Astrocyte (in vitro differentiated cells and primary cell): ENCODE results near the gene GIPC2. TPM values are rescaled to one million over a fixed set of nuclear protein-coding genes. Genes with fewer than 3 reads are reported as not detected.

Experiments
- DNase-seq: peaks from one replicate; pipeline ENCODE4 v3.0.0-alpha.2; 2010; ENCODE audit warnings: low read depth
- FAIRE-seq: peaks from 2 replicates; lab custom pipeline; 2011; peaks lifted over from hg19 to GRCh38; lab: Jason Lieb, UNC
- H2AFZ ChIP-seq: 2 replicates; pipeline ENCODE4 v1.6.0; 2012; ENCODE audit warnings: low read depth, low read length, inconsistent platforms
- H3K27ac ChIP-seq: 2 replicates; pipeline ENCODE4 v1.5.1; 2011; ENCODE audit warnings: low read depth, low read length, inconsistent platforms
- H3K27me3 ChIP-seq: 2 replicates; pipeline ENCODE4 v1.6.0; 2011; ENCODE audit warnings: low read length, inconsistent platforms; ENCODE audit not compliant: insufficient read depth
- H3K36me3 ChIP-seq: 2 replicates; pipeline ENCODE4 v1.5.1; 2011; ENCODE audit warnings: low read length, inconsistent platforms; ENCODE audit not compliant: insufficient read depth
- H3K4me1 ChIP-seq: 2 replicates; pipeline ENCODE4 v1.5.1; 2011; ENCODE audit warnings: low read length, inconsistent platforms; ENCODE audit not compliant: insufficient read depth
- H3K4me2 ChIP-seq: 2 replicates; pipeline ENCODE4 v1.6.0; 2012; ENCODE audit warnings: low read length, inconsistent platforms
- H3K4me3 ChIP-seq: 2 replicates; pipeline ENCODE4 v1.5.1; 2011; ENCODE audit warnings: low read depth, mild to moderate bottlenecking, low read length, inconsistent platforms; ENCODE audit not compliant: insufficient read depth
- H3K79me2 ChIP-seq: 2 replicates; pipeline ENCODE4 v1.6.0; 2012; ENCODE audit warnings: mild to moderate bottlenecking, low read length, inconsistent platforms; ENCODE audit not compliant: insufficient read depth
- H3K9ac ChIP-seq: 2 replicates; pipeline ENCODE4 v1.6.0; 2012; ENCODE audit warnings: mild to moderate bottlenecking, low read length, inconsistent platforms
- H3K9me3 ChIP-seq: 2 replicates; pipeline ENCODE4 v1.5.1; 2012; ENCODE audit warnings: low read depth, mild to moderate bottlenecking, low read length, inconsistent platforms; ENCODE audit not compliant: insufficient read depth
- H4K20me1 ChIP-seq: 2 replicates; pipeline ENCODE4 v1.6.0; 2012; ENCODE audit warnings: low read length, inconsistent platforms; ENCODE audit not compliant: insufficient read depth
- H3K27ac Mint-ChIP-seq: one replicate; pipeline ENCODE4 v1.8.0; 2021; ENCODE audit warnings: mild to moderate bottlenecking, mixed read lengths; ENCODE audit not compliant: unreplicated experiment
- H3K27me3 Mint-ChIP-seq: one replicate; pipeline ENCODE4 v1.8.0; 2021; ENCODE audit warnings: low read depth, mixed read lengths; ENCODE audit not compliant: unreplicated experiment
- H3K36me3 Mint-ChIP-seq: one replicate; pipeline ENCODE4 v1.8.0; 2021; ENCODE audit warnings: low read depth, mixed read lengths; ENCODE audit not compliant: unreplicated experiment
- H3K4me1 Mint-ChIP-seq: one replicate; pipeline ENCODE4 v1.8.0; 2021; ENCODE audit warnings: low read depth, mixed read lengths; ENCODE audit not compliant: unreplicated experiment
- H3K4me3 Mint-ChIP-seq: one replicate; pipeline ENCODE4 v1.8.0; 2021; ENCODE audit warnings: mild to moderate bottlenecking, moderate library complexity, mixed read lengths; ENCODE audit not compliant: unreplicated experiment
- H3K9me3 Mint-ChIP-seq: one replicate; pipeline ENCODE4 v1.8.0; 2021; ENCODE audit warnings: mild to moderate bottlenecking, mixed read lengths; ENCODE audit not compliant: unreplicated experiment
- CTCF ChIP-seq: IDR thresholded peaks from 2 replicates; pipeline ENCODE4 v1.5.1; 2011; ENCODE audit warnings: low read depth, mild to moderate bottlenecking, inconsistent platforms, low read length, moderate library complexity; ENCODE audit not compliant: insufficient read depth
- EZH2 ChIP-seq: IDR thresholded peaks from 2 replicates; pipeline ENCODE4 v1.6.1; 2012; ENCODE audit warnings: mild to moderate bottlenecking, low read length, inconsistent platforms; ENCODE audit not compliant: insufficient read depth
- total RNA-seq: library from RNA; stranded (reverse); gene quantifications from 2 replicates; pipeline ENCODE4 v1.2.1, GENCODE V29; 2021

The GIPC2 gene
- total RNA-seq, 1 donor from 2014 or later, result not detected

- Histone ChIP-seq H3K9me3 (no peaks in the 10 kb centered on the region), H2AFZ (no peak overlapping the region)
- FAIRE-seq, result no peak
Observed at GRCh38 chr1:78155121-78155520, 109.4 kb downstream of the GIPC2 start.

DNA sequence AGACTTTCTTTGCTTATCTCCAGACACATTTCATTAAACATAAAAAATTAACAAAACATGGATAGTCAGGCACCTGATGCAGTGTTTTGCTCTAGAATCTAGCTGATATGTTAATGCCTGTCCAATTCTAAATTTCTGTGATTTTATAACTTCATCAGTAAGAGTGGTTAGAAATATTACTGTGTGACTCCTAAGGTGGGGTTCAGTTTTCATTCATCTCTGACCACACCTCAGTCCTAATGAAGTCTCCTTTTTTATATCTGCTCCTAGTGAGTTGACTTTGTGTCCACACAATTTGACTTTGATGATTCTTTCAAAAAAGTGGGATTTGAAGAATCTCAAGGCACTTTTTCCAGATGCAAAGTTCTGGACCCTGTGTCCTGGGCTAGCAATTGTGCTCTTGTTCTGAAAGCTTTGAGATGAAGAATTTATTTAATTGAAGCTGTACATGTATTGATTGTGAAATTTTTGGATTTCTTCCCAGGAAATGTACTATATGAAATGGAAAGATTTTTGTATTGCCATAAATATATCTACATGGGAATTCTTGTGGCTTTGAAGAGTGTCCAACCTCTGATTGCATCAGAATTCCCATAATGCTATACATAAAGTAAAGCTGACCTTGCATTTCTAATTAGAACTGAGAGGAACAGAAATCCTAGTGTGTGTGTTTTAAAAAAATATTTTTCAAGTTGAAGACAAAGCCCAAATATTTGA is 111.2 kb downstream of the GIPC2 start:
- Histone ChIP-seq H3K4me1 (no peaks in the 10 kb centered on the region), H3K27me3 (no peaks in the 10 kb centered on the region), H3K9ac (no peak overlapping the region), H4K20me1 (no peaks in the 10 kb centered on the region), H3K4me2 (no peak overlapping the region), H3K36me3 (no peaks in the 10 kb centered on the region), H3K9me3 (no peaks in the 10 kb centered on the region), H3K27ac (no peak overlapping the region), H2AFZ (no peak overlapping the region), H3K79me2 (no peaks in the 10 kb centered on the region), H3K4me3 (no peak overlapping the region)
- Mint-ChIP-seq H3K27ac (peak overlapping the region; percentile 66), H3K9me3 (no peaks in the 10 kb centered on the region), H3K27me3 (no peaks in the 10 kb centered on the region), H3K36me3 (no peaks in the 10 kb centered on the region), H3K4me1 (peaks cover 6% of the 10 kb centered on the region), H3K4me3 (no peak overlapping the region)
- peak; percentile 44 for DNase-seq
- TF ChIP-seq EZH2, result no peak
- no peak for FAIRE-seq

More at GRCh38 chr1:78155121-78155520, 109.4 kb downstream of the GIPC2 start:
- H3K4me1 ChIP-seq, result no peaks in the 10 kb centered on the region
- H3K36me3 ChIP-seq, result no peaks in the 10 kb centered on the region
- no peaks in the 10 kb centered on the region for H3K36me3 Mint-ChIP-seq
- no peaks in the 10 kb centered on the region for H3K27me3 ChIP-seq
- no peak overlapping the region for H3K9ac ChIP-seq
- no peak overlapping the region for H3K4me2 ChIP-seq
- H3K27me3 Mint-ChIP-seq, result no peaks in the 10 kb centered on the region
- H3K27ac ChIP-seq, result no peak overlapping the region
- H3K27ac Mint-ChIP-seq, result no peak overlapping the region
- no peaks in the 10 kb centered on the region for H3K79me2 ChIP-seq
- no peak for DNase-seq
- no peak overlapping the region for H3K4me3 ChIP-seq
- no peak overlapping the region for H3K4me3 Mint-ChIP-seq
- H3K4me1 Mint-ChIP-seq, result peaks cover 6% of the 10 kb centered on the region
- no peak for TF ChIP-seq EZH2
- TF ChIP-seq CTCF, result no peak
- no peaks in the 10 kb centered on the region for H3K9me3 Mint-ChIP-seq
- no peaks in the 10 kb centered on the region for H4K20me1 ChIP-seq

GRCh38 chr1:78165816-78166215 is 120.0 kb downstream of the GIPC2 start:
- H3K9me3 Mint-ChIP-seq, result peaks cover 3% of the 10 kb centered on the region
- Histone ChIP-seq H4K20me1 (no peaks in the 10 kb centered on the region), H3K4me1 (no peaks in the 10 kb centered on the region), H3K36me3 (no peaks in the 10 kb centered on the region), H3K9ac (no peak overlapping the region), H3K27ac (no peak overlapping the region), H3K27me3 (no peaks in the 10 kb centered on the region), H2AFZ (no peak overlapping the region), H3K9me3 (no peaks in the 10 kb centered on the region), H3K4me3 (no peak overlapping the region), H3K79me2 (no peaks in the 10 kb centered on the region), H3K4me2 (no peak overlapping the region)
- FAIRE-seq, result no peak
- no peak overlapping the region for H3K4me3 Mint-ChIP-seq
- H3K36me3 Mint-ChIP-seq, result no peaks in the 10 kb centered on the region
- no peak for DNase-seq
- no peak for TF ChIP-seq CTCF
- TF ChIP-seq EZH2, result no peak
- H3K27me3 Mint-ChIP-seq, result no peaks in the 10 kb centered on the region
- no peak overlapping the region for H3K27ac Mint-ChIP-seq
- H3K4me1 Mint-ChIP-seq, result peaks cover 3% of the 10 kb centered on the region
